SJSA1 (cell line): ENCODE results near the gene AKAP10. TPM values are rescaled to one million over a fixed set of nuclear protein-coding genes. Genes with fewer than 3 reads are reported as not detected.
A peak's percentile ranks its signal among the peaks of the same experiment; 100 is the strongest.
"Not testable (repeated sequence)": the region's sequence is repeated elsewhere in the genome, so short reads cannot be mapped to it uniquely, and the experiment has no call there.

Experiments
- DNase-seq, 2 experiments: peaks; one replicate each; pipeline ENCODE4 v3.0.0-alpha.2; 2015 to 2020; ENCODE audit warnings: low spot score in 2 of 2, low read depth in 1 of 2
- H3K27ac ChIP-seq: fragments of 250-450 bp; sonication (Bioruptor Pico); 2 replicates; pipeline ENCODE4 v1.5.1; 2020; ENCODE audit warnings: mild to moderate bottlenecking, moderate library complexity
- H3K27me3 ChIP-seq: fragments of 250-450 bp; sonication (Bioruptor Pico); replicated peaks from 2 replicates; pipeline ENCODE4 v1.5.1; 2020; ENCODE audit warnings: mild to moderate bottlenecking, moderate library complexity
- H3K36me3 ChIP-seq: fragments of 250-450 bp; sonication (Bioruptor Pico); 2 replicates; pipeline ENCODE4 v1.5.1; 2020; ENCODE audit warnings: mild to moderate bottlenecking
- H3K4me1 ChIP-seq: fragments of 250-450 bp; sonication (Bioruptor Pico); replicated peaks from 2 replicates; pipeline ENCODE4 v1.6.1; 2021; ENCODE audit warnings: mild to moderate bottlenecking
- H3K4me3 ChIP-seq: fragments of 250-450 bp; sonication (Bioruptor Pico); 2 replicates; pipeline ENCODE4 v1.5.1; 2020; ENCODE audit warnings: mild to moderate bottlenecking
- H3K9me3 ChIP-seq: fragments of 250-450 bp; sonication (Bioruptor Pico); replicated peaks from 2 replicates; pipeline ENCODE4 v1.5.1; 2020; ENCODE audit warnings: mild to moderate bottlenecking
- total RNA-seq: library from RNA; depleted of rRNA; stranded (reverse); fragments of >200 nt; shearing (Covaris generic); gene quantifications from 2 replicates; pipeline ENCODE4 v1.2.3, GENCODE V29; 2014; rRNA removed

Gene AKAP10
- total RNA-seq = 18.2 and 19.0 TPM in 2 replicates

DNA sequence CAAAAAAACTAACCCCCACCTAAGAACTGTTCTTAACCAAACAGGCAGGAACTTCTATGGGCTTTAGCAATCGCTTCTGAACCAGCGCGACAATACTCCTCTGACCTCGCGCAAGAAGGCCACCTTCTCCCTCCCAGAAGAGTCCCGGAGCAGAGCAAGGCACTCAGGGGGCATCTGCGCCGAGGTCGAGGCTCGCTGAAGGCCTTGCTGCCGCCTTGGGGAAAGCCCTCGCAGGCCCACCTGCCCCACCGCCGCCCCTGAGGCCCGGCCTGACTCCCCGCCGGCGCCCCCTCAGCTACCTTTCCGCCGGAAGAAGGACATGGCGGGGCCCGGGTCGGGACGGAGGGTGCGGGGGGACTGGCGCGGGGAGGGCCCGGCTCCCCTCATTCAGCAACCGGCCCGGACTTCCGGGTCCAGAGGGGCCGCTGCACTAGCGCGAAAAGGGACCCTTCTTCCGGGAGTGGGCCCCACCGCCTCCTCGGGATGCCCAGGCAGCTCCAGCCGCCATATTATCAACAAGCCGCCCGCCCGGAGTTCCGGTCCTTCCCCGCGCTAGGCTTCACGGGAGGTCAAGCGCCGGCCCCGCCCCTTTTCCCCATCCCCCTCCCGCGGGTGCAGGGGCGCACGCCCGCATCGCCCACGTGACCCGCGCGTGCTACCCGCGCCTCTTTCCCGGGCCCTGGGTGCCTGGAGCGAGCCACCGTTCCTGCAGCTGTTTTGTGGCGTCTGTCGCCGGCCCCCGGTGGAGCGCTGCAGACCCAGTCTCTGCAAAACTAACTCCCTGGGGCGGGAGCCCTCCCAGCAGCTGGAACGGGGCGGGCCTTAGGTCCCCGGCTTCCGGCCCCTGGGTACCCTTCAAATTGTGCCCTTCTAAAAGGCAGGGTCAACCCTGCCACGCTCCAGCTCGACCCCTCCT is at the start of gene AKAP10:
Gene AKAP10 (minus strand): TSS at position 536 of the 916 bp plus-strand sequence. CDS start 149 bp downstream, at position 387.
- H3K27me3 ChIP-seq = no peaks in the 10 kb centered on the region
- H3K9me3 ChIP-seq = no peaks in the 10 kb centered on the region
- H3K4me1 ChIP-seq = peaks cover 13% of the 10 kb centered on the region
- peak; percentile 84 to 92 for DNase-seq
- peak within 1 kb of the TSS; percentile 82 for H3K4me3 ChIP-seq
- H3K36me3 ChIP-seq = peaks cover 28% of the 10 kb centered on the region
- H3K27ac ChIP-seq = peak within 1 kb of the TSS; percentile 83

DNA sequence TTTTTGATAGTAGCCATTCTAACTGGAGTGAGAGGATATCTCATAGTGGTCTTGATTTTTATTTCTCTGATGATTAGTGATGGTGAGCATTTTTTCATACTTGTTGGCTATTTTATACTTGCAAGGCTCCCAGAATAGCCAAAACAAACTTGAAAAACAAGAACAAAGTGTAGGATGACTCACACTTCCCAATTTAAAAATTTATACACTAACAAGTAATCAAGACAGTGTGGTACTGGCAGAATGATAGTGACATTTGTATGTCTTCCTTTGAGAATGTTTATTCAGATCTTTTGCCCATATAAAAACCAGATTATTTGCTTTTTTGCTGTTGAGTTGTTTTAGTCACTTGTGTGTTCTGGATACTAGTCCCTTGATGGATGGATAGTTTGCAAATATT is 49.3 kb upstream of the AKAP10 start:
- H3K36me3 ChIP-seq = no peaks in the 10 kb centered on the region
- H3K4me1 ChIP-seq = no peaks in the 10 kb centered on the region
- H3K27me3 ChIP-seq = peaks cover 10% of the 10 kb centered on the region
- no peaks in the 10 kb centered on the region for H3K9me3 ChIP-seq
- DNase-seq = no peak
- H3K27ac ChIP-seq = no peak overlapping the region
- H3K4me3 ChIP-seq = no peak overlapping the region

- Histone ChIP-seq H3K27me3 (peaks cover 7% of the 10 kb centered on the region), H3K9me3 (no peaks in the 10 kb centered on the region), H3K4me3 (no peak overlapping the region), H3K27ac (no peak overlapping the region), H3K36me3 (no peaks in the 10 kb centered on the region), H3K4me1 (no peaks in the 10 kb centered on the region)
- DNase-seq = no peak
Observed at GRCh38 chr17:20022701-20023100, 45.1 kb upstream of the AKAP10 start.

- H3K27me3 ChIP-seq, H3K4me3 ChIP-seq, H3K9me3 ChIP-seq, H3K27ac ChIP-seq, DNase-seq, H3K4me1 ChIP-seq, H3K36me3 ChIP-seq: not testable (repeated sequence)
Observed at GRCh38 chr17:20016475-20016992, 38.9 kb upstream of the AKAP10 start.

DNA sequence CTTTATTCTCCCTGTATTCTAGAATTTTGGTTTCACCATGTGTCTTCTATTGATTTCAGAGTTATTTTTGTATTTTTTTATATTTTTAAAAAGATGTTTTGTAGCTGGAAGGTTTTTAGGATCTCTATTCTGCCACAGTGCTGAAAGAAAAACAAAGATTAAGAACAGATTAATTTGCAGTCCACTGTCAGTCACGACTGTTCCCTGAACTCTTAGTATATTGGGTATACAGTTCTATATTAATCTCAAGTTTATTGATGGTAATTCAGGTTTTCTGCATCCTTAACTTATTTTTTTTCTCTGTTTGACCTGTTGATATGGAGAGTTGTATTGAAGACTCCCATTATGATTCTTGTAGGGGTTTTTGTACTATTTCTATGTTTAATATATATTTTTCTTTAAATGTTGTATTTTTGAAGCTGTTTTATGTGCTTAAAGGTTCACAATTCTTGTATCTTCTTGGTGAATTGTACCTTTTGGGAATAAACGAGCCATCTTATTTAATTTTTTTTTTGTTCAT is 34.4 kb upstream of the AKAP10 start:
- no peak for DNase-seq
- H3K27me3 ChIP-seq = peaks cover 38% of the 10 kb centered on the region
- H3K4me3 ChIP-seq = no peak overlapping the region
- H3K27ac ChIP-seq = no peak overlapping the region
- no peaks in the 10 kb centered on the region for H3K36me3 ChIP-seq
- H3K4me1 ChIP-seq = peaks cover 18% of the 10 kb centered on the region
- no peaks in the 10 kb centered on the region for H3K9me3 ChIP-seq

- DNase-seq = no peak
- Histone ChIP-seq H3K36me3 (no peaks in the 10 kb centered on the region), H3K9me3 (no peaks in the 10 kb centered on the region), H3K27me3 (peaks cover 50% of the 10 kb centered on the region), H3K4me1 (peaks cover 18% of the 10 kb centered on the region), H3K4me3 (no peak overlapping the region), H3K27ac (no peak overlapping the region)
Observed at GRCh38 chr17:20010936-20011335, 33.3 kb upstream of the AKAP10 start.

DNA sequence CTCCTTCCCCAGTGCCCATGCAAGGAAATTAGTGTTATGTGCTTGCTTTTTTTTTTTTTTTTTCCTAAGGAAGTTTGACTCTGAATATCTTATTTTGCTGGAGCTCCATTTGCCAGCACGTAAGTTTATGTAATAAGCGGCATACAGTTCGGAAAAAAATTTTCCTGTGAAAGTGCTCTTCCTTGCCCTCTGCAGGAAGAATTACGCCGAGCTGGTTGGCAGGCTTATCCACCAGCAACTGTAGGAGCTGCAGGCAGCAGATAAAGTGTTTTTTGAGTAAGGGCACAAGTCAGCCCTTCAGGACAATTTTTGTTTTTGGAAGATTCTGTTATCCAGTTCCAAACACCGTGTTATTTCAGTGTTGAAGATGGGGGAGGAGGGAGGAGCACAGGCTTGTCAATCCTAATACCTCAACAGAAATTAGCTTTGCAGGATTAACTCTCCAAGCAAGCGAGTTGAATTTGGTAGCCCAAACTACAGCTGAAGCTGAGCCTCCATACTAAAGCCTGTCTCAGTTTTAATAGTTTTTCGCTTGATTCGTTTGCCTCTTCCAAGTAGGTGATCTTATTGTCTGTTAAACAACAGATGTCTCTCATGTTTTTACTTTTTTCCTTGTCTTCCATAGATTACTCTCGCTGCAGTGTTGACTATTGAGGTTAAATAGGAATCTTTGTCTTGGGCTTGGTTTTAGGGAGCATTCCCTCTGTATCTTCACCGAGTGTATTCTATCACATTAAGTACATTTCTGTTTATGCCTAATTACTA is 32.7 kb upstream of the AKAP10 start:
- Histone ChIP-seq H3K9me3 (no peaks in the 10 kb centered on the region), H3K36me3 (no peaks in the 10 kb centered on the region), H3K27me3 (peaks cover 50% of the 10 kb centered on the region), H3K27ac (no peak overlapping the region), H3K4me1 (peaks cover 18% of the 10 kb centered on the region), H3K4me3 (peak overlapping the region; percentile 35)
- DNase-seq = peak in 1 of 2 experiments; percentile 25

- Histone ChIP-seq H3K4me3 (peak within 1 kb of the TSS; percentile 35), H3K27me3 (peaks cover 50% of the 10 kb centered on the region), H3K4me1 (peaks cover 18% of the 10 kb centered on the region), H3K9me3 (no peaks in the 10 kb centered on the region), H3K27ac (no peak within 1 kb of the TSS), H3K36me3 (no peaks in the 10 kb centered on the region)
- DNase-seq = peak; percentile 68 to 78
Observed at GRCh38 chr17:20009302-20010098, 31.9 kb upstream of the AKAP10 start, which contains the start of gene SPECC1. TSS of gene SPECC1 (plus strand) at chr17:20009359. CDS start at chr17:20096652, 87,293 bp downstream.

DNA sequence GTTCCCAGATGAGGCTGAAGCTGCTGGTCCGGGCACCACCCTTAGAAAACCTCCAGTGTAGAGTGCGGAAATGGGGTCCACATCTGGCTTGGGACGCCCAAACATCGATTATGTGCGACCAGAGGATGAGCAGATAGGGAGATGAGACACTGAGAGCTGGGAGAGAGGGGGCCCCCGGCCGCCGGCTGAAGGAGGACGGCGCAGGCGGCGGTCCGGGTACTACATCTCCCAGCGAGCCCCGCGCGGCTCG is 31.3 kb upstream of the AKAP10 start:
- H3K4me3 ChIP-seq = peak overlapping the region; percentile 35

DNA sequence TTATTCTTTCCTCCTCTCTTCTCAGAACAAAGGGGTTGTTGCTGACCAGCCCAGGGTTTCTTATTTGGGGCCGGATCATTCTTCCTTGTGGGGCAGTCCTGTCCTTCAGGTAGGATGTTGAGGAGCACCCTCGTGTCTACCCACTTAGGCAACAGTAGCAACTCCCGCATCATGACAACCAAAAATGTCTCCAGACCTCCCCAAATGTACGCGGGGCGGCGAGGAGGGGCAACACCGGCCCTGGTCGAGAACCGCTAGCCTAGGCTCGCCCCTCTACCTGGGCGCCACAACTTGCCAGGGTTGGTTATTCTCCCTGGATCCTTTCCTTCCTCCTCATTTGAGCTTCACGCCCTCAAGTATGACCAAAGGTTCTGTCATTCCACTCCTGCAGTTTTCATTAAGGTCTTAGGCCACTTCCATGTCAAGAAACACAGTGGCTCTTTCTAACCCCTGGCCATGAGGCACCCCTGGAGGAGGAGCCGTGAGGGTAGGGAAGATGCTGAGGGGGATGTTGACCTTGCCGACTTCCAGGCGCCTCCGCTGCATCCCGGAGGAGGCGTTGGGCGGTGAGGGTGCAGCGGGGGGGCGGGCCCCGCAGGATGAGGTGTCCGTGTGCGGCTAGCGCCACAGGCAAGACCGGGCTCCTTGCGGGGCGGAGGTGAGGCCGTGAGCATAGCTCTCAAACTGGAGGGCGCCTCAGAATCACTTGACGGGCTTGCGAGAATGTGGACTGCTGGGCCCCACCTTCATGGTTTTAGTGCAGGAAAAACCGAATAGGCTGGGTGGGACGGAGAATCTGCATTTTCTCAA is 30.8 kb upstream of the AKAP10 start:
- peaks cover 18% of the 10 kb centered on the region for H3K4me1 ChIP-seq
- H3K27me3 ChIP-seq = peaks cover 50% of the 10 kb centered on the region
- no peak overlapping the region for H3K27ac ChIP-seq
- no peaks in the 10 kb centered on the region for H3K36me3 ChIP-seq
- H3K4me3 ChIP-seq = peak overlapping the region; percentile 35
- no peak for DNase-seq
- H3K9me3 ChIP-seq = no peaks in the 10 kb centered on the region

More for the DNA sequence above, 31.3 kb upstream of the AKAP10 start:
- Histone ChIP-seq H3K27me3 (peaks cover 50% of the 10 kb centered on the region), H3K9me3 (no peaks in the 10 kb centered on the region), H3K36me3 (no peaks in the 10 kb centered on the region), H3K4me1 (peaks cover 18% of the 10 kb centered on the region), H3K27ac (no peak overlapping the region)
- no peak for DNase-seq

DNA sequence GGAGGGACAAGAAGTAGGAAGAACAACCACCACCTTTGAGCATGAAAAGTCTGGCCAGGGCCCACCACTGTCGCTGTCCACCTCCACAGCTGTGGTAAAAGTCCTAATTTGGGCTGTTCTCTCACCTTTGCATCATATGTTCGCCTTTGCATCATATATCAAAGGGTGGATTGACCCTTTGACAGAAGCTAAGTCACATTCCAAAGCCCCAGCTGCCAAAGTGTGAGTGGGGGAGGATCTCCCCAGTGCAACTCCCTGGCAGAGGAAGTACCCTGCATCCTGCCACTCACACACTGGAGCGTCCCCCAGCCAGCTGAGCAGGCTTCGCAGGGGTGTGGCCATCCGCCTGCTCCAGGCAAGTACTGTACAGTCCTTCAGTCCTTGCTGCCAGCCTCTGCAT is 18.9 kb upstream of the AKAP10 start:
- no peaks in the 10 kb centered on the region for H3K27me3 ChIP-seq
- H3K27ac ChIP-seq = no peak overlapping the region
- H3K36me3 ChIP-seq = no peaks in the 10 kb centered on the region
- no peak for DNase-seq
- no peak overlapping the region for H3K4me3 ChIP-seq
- no peaks in the 10 kb centered on the region for H3K9me3 ChIP-seq
- H3K4me1 ChIP-seq = peaks cover 3% of the 10 kb centered on the region; the same call in 1 of the 2 replicates

DNA sequence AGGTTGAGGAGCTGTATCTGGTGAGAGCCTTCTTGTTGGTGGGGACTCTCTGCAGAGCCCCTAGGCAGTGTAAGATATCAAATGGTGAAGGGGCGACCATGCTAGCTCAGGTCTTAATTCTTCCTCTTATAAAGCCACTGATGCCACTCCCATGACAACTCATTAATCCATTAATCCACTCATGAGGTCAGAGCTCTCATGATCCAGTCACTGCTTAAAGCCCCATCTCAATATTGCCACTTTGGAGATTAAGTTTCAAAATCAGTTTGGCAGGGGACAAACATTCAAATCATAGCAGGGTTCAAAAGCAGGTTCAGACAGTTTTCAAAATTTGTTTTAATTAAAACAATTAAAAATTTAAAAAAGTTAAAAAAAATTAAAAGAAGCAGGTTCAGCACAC is 18.5 kb upstream of the AKAP10 start:
- no peak overlapping the region for H3K4me3 ChIP-seq
- peaks cover 3% of the 10 kb centered on the region; the same call in 1 of the 2 replicates for H3K4me1 ChIP-seq
- no peak overlapping the region for H3K27ac ChIP-seq
- H3K27me3 ChIP-seq = no peaks in the 10 kb centered on the region
- H3K9me3 ChIP-seq = no peaks in the 10 kb centered on the region
- no peak for DNase-seq
- no peaks in the 10 kb centered on the region for H3K36me3 ChIP-seq
